Measurements from ENCODE around the gene ST8SIA5. TPM values are rescaled to one million over a fixed set of nuclear protein-coding genes. Genes with fewer than 3 reads are reported as not detected.

ST8SIA5 gene
- total and polyA plus RNA-seq, 2 of the 4 experiments (the other 2 are of a cell fraction): 0.03 TPM; not detected in 1

DNA sequence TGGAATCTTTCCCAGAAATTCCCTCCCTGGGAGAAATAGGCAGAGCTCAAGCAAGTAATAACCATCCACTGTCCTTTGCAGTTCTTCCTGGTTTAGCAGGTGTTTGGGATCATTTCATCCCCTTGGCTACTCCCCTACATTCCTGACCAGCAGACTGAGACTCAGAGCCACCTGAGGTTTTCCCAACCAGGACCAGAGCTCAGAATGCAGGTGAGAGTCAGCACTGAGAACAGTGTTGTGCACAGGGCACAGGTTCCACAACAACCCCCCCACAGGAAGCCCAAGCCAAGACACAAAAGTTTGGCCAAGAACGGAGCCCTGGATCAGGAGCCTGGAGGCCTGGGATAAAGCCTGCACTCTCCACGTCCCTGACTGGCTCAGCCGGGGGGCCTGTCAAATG is 78.8 kb downstream of the ST8SIA5 start:
- H3K23ac ChIP-seq (ENCODE audit: low read depth, low read length): no peak overlapping the region
- H4K91ac ChIP-seq (ENCODE audit: insufficient read depth, low read depth, low read length): no peak overlapping the region
- no peak overlapping the region for H3K9ac ChIP-seq (ENCODE audit: low read depth, low read length)
- H2BK120ac ChIP-seq (ENCODE audit: low read depth, low read length): no peak overlapping the region
- in situ Hi-C loops (cut with MboI; ENCODE audit: low sequenced_read_pairs): no loop called here
- intact Hi-C loops (cut with micrococcal nuclease): no loop called here
- no peak overlapping the region for H2AK5ac ChIP-seq (ENCODE audit: low read depth, low read length)
- H2AFZ ChIP-seq (replicated peaks; ENCODE audit: low read length, poor library complexity): no peak overlapping the region
- no peak overlapping the region for H3K4me3 ChIP-seq (ENCODE audit: insufficient read depth, low read depth, low read length)
- dilution Hi-C loops (cut with HindIII; ENCODE audit: low sequenced_read_pairs, unreplicated experiment): no loop called here
- no peak overlapping the region for H3K56ac ChIP-seq (ENCODE audit: extremely low read depth, insufficient read depth, low read length)
- H2BK20ac ChIP-seq (ENCODE audit: low read depth, low read length): no peak overlapping the region
- ATAC-seq (ENCODE audit: low read depth): no peak
- CTCF ChIA-PET: interaction anchor here (0.6 kb wide), 1 partner anchor 53 kb away, joined by 3 read pairs; no protein-coding TSS in a partner anchor
- WGBS, 2 experiments (ENCODE audit: extremely low coverage in 2 of 2, insufficient read length in 1 of 2): 46% methylated on average over 2 of the region's 3 CpGs; no CpG with 5 or more reads in 1 of the 2 experiments
- H3K14ac ChIP-seq (replicated peaks; ENCODE audit: low read depth, low read length): no peak overlapping the region
- no peaks in the 10 kb centered on the region; the same call in 1 of the 2 replicates for H3K9me1 ChIP-seq (ENCODE audit: insufficient read depth, low read length)
- POLR2A ChIA-PET (ENCODE audit: unreplicated experiment): no interaction called here
- H2BK5ac ChIP-seq (ENCODE audit: low read depth, low read length, poor library complexity, severe bottlenecking): no peak overlapping the region
- no peak for TF ChIP-seq MAZ (IDR thresholded peaks at IDR 0.05; ENCODE audit: borderline replicate concordance, low read depth, low read length)
- TF ChIP-seq BHLHE40 (IDR thresholded peaks at IDR 0.05; ENCODE audit: low read depth, low read length): no peak
- no peak for TF ChIP-seq POLR2A (IDR thresholded peaks at IDR 0.05; ENCODE audit: low read depth, low read length)
- TF ChIP-seq, protein P1, sequence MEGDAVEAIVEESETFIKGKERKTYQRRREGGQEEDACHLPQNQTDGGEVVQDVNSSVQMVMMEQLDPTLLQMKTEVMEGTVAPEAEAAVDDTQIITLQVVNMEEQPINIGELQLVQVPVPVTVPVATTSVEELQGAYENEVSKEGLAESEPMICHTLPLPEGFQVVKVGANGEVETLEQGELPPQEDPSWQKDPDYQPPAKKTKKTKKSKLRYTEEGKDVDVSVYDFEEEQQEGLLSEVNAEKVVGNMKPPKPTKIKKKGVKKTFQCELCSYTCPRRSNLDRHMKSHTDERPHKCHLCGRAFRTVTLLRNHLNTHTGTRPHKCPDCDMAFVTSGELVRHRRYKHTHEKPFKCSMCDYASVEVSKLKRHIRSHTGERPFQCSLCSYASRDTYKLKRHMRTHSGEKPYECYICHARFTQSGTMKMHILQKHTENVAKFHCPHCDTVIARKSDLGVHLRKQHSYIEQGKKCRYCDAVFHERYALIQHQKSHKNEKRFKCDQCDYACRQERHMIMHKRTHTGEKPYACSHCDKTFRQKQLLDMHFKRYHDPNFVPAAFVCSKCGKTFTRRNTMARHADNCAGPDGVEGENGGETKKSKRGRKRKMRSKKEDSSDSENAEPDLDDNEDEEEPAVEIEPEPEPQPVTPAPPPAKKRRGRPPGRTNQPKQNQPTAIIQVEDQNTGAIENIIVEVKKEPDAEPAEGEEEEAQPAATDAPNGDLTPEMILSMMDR (conservative IDR thresholded peaks at IDR 0.05; ENCODE audit: low read depth, low read length): no peak
- no peak for TF ChIP-seq RFX5 (IDR thresholded peaks at IDR 0.05; ENCODE audit: low read depth, low read length)
- TF ChIP-seq NFE2L2 (IDR thresholded peaks at IDR 0.05; ENCODE audit: low read depth, low read length): no peak
- TF ChIP-seq SMC3 (IDR thresholded peaks at IDR 0.05; ENCODE audit: low read depth, low read length): no peak
- no peak for TF ChIP-seq MAFK (IDR thresholded peaks at IDR 0.05; ENCODE audit: low read depth, low read length)
- peaks cover 2% of the 10 kb centered on the region for H3K27me3 ChIP-seq (ENCODE audit: control insufficient read depth, insufficient read depth, low read length)
- H4K8ac ChIP-seq (ENCODE audit: low read depth in 2 of 2, low read length in 2 of 2): no peak overlapping the region
- H3K36me3 ChIP-seq (ENCODE audit: control insufficient read depth, insufficient read depth, low read length): no peaks in the 10 kb centered on the region
- no peak overlapping the region for H3K18ac ChIP-seq (ENCODE audit: low read depth, low read length)
- no peaks in the 10 kb centered on the region for H4K20me1 ChIP-seq (ENCODE audit: insufficient read depth, low read length)
- H2BK15ac ChIP-seq (ENCODE audit: low read depth, low read length): no peak overlapping the region
- BruUV-seq (replicated peaks): no TSS peak
- no peaks in the 10 kb centered on the region for H3K79me1 ChIP-seq (ENCODE audit: low read depth in 1 of 2, low read length in 2 of 2)
- no peak overlapping the region for H4K5ac ChIP-seq (ENCODE audit: low read depth, low read length)
- H2AK9ac ChIP-seq (replicated peaks; ENCODE audit: low read depth, low read length, poor library complexity): no peak overlapping the region
- H3K27ac ChIP-seq (ENCODE audit: insufficient read depth, low read length): no peak overlapping the region
- no peaks in the 10 kb centered on the region for H3K4me1 ChIP-seq (ENCODE audit: control insufficient read depth, insufficient read depth, low read length)
- no peaks in the 10 kb centered on the region for H3K9me3 ChIP-seq (ENCODE audit: control insufficient read depth, insufficient read depth, low read length)
- DNase-seq: no peak
- no peak overlapping the region for H3K4me2 ChIP-seq (ENCODE audit: low read depth, low read length)
- H3K4ac ChIP-seq (ENCODE audit: low read depth, low read length): no peak overlapping the region
